Activated naive CD4-positive, alpha-beta T cell (primary cell): Measurements from ENCODE around the gene UBE2C.
"Not testable (repeated sequence)": the region's sequence is repeated elsewhere in the genome, so short reads cannot be mapped to it uniquely, and the experiment has no call there.

ENCODE experiments used
- DNase-seq, 4 experiments: peaks; one replicate each; lab custom pipeline; 2025; lab: John Stamatoyannopoulos, UW

The UBE2C gene

GRCh38 chr20:45797955-45798354 lies 14.5 kb upstream of the UBE2C start:
- DNase-seq: not testable (repeated sequence)

- peak in 2 of 4 experiments; percentile 27 to 39 for DNase-seq
These were observed 13.4 kb upstream of the UBE2C start for GRCh38 chr20:45798935-45799642.

DNA sequence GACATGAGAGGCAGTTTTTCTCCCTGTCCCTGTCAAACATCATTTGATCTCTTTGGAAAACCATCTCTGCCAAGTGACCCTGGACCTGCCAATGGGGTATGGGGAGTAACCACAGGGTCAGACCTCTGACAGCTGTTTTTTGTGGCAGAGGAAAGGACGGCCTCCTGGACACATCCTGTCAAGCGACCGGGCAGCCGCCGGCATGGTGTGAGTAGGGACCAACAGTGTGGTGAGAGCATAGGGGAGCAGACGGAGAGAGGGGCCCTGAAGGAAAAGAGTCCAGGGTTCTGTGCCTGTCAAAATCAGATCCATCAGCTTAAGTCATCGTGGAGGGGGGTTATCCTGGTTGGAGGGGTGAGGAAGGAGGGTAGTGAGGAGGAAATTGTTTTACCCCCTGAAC lies 10.6 kb upstream of the UBE2C start:
- DNase-seq: no peak

- DNase-seq: no peak
These were observed 2.1 kb upstream of the UBE2C start for GRCh38 chr20:45810191-45810970.

- no peak for DNase-seq
These were observed 529 bp downstream of the UBE2C start for GRCh38 chr20:45813006-45813340.

GRCh38 chr20:45813489-45813888 lies 1.0 kb downstream of the UBE2C start:
- DNase-seq: no peak

DNA sequence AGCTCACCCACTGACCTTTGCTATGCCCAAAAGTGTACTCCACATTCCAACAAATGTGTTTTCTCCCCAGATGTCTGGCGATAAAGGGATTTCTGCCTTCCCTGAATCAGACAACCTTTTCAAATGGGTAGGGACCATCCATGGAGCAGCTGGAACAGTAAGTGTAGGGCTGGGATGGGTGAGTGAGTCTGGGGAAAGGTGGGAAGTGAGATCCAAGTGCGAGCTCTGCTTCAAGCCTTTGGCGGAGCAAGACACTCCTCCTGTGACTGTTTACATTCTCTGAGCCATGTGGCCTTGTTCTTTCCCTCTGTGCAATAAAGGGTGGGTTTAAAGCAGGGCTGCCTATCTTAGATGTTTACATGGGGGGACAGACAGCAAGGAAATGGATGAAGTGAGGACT lies 1.9 kb downstream of the UBE2C start:
- DNase-seq: no peak

DNA sequence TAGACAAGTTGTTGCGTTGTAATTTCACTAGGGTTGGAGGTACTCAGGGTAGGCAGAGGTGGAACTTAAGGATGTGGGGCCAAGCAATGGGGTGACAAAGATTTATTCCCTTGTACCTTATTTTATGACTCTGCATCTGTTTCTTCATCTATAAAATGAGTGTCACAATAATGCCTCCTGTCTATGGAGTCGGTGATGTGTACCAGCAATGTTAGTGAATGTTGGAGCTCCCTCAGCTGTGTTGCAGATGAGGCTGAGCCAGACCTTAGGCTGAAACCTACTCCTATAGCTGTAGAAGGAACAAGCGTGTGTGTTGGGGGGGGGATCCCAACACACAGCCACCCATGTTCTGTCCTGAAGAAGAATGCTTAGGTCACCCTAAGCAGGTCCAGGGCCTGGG lies 4.5 kb downstream of the UBE2C start:
- DNase-seq: no peak

DNA sequence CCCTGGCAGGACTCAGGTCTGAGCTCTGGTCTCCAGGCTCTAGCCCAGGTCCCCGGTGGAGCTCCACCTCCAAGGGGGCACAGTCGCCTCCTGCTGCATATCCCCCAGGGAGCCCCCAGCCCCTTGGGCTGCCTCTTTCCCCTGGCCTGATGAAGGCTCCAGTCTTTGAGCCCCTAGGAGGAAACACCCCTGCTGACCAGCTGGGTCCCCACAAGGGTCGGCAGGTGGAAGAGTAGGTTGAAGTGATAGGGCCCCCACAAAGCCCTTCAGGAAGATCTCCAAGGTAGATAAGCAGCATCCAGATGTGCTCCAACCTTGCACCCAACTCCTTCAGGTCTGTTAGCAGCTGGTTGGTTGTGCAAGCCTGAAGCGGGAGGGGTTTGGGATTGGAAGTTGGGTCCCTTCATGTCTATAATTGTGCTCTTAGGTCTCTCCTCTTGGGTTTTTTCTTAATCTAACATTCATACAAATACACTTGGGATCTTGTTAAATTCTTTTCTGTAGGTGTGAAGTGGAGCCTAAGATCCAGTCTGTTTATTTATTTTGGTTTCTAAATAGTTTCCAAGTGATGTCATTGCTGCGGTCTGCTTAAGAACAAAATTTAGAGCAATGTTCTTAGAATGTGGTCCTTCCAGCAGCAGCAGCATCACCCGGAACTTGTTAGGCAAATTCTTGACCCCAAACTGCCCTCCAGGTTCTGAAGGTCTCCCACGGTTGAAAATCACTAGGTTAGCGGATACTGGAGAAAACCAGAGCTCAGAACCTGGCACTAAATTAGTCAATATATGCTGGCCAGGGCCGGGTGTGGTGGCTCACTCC lies 5.1 kb downstream of the UBE2C start:
- no peak for DNase-seq

DNA sequence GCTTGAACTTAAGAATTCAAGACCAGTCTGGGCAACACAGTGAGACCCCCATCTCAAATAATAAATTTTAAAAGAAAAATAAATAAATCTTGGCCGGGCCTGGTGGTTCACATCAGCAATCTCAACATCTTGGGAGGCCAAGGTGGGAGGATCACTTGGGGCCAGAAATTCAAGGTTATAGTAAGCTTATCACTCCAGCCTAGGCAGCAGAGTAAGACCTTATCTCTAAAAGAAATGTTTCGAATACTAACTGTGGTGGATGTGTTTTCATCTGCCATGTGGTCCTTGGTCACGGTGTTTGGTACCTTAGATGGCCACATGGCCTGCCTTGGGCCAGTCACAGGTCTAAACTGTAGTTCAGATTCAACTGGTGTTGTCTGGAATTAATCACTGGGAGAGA lies 5.8 kb downstream of the UBE2C start:
- DNase-seq: no peak

- DNase-seq: no peak
These were observed 7.0 kb downstream of the UBE2C start for GRCh38 chr20:45819466-45819865.

DNA sequence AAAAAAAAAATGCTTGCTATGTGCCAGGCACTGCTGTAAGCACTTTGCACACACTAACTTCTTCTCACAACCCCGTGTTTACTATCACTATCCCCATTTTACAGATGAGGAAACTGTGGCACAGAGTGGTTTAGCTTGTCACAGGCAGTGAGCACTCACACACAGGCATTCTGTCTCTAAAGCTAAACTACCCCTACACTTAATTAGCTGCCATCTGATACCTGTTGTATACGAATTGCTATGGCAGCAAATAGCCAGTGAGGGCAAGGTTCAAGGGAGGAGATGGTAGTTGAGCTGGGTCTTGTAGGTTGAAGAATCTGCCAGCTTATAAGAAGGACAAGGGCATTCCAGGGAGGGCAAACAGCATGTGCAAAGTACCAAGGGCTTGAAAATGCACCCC lies 9.5 kb downstream of the UBE2C start:
- no peak for DNase-seq

GRCh38 chr20:45822857-45823256 lies 10.4 kb downstream of the UBE2C start:
- DNase-seq: no peak

- peak in 2 of 4 experiments; percentile 11 to 35 for DNase-seq
These were observed 11.7 kb downstream of the UBE2C start for GRCh38 chr20:45823949-45824835.

- DNase-seq: no peak
These were observed 14.1 kb downstream of the UBE2C start for GRCh38 chr20:45826381-45827019.

DNA sequence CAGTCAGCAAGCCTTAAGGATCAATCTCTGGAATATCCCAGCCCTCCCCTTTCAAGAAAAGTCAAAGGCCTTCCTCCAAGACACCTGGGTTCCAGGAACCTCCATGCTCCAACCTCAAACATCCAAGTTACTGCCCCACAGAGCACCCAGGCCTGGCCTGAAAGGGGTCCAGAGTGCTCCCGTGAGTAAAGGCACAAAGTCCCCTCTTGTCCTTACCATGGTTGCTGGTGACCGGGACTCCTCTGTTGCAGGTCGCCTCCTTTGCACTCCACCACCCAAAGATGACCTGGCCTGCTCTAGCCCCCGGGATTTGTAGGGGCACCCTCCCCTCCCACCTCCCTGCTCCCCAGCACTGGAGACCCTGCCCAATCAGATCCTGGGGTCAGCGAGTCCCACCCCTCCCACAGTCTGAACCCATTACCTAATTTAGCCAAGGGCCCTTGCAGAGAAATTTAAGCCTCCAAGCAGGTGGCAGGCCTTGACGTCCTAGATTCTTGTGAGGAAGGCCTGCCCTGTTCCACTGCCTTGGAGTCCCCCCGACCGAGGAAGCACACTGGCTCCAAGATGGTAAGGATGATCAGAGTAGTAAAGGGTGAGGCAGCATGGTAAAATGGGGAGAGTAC lies 14.7 kb downstream of the UBE2C start, which contains the start of gene TNNC2:
TSS of gene TNNC2 (minus strand) at position 283 of the 623 bp plus-strand sequence. CDS start at position 219, 64 bp downstream.
- no peak for DNase-seq

DNA sequence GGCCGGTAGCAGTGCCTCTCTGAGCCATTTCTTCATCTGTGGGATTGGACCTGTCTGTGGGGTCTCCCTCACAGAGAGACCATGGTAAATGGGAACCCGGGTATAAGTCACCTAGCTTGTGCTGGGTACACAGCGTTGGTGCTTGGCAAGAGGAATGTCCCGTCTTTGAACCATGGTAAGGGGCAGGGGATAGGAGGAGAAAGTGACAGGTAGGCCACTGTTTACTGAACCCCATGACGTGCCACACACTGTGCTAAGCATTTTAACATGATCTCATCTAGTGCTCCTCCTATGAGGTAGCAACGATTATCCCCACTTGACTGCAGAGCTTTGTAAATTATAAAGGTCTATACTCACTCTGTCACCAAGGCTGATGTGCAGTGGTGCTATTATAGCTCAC lies 15.3 kb downstream of the UBE2C start:
- no peak for DNase-seq

DNA sequence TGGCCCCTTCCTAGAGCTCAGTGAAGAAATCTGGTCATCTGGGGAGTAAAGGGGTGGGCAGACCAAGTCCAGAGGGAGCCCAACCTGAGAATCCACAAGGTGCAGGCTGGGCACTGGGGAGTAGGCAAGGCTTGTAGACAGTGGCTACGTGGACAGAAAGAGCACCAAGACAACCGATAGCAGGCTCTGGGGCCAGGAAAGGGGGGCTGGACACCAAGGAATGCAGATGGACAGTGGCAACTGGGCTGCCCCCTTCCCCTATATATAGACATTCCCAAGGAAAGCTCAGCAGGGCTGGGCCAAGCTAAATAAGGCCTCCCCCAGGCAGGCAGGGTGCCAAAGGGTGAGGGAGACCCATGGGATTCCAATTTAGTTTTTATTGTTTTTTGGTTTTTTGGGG lies 16.1 kb downstream of the UBE2C start:
- no peak for DNase-seq

- not testable (repeated sequence) for DNase-seq
These were observed 17.2 kb downstream of the UBE2C start for GRCh38 chr20:45829673-45830106.

DNA sequence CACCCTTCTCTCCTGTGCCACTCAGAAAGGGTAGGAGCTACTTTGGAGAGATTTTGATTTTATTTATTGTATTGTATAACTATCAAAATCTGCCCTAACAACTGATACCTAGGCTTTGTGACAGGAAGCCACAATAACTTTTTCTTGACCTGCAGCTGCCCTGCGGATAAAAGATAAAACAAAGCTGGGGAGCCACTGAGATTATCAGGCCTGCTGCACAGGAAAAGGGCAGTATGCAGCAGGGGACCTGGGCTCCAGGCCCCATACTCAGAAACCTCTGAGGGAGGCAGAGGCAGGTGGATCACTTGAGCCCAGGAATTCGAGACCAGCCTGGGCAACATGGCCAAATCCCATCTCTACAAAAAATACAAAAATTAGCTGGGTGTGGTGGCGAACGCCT lies 20.2 kb downstream of the UBE2C start:
- no peak for DNase-seq
